Measurements from ENCODE around the gene IL5RA.

Gene IL5RA

GRCh38 chr3:3087279-3087678, 22.9 kb downstream of the IL5RA start:
- ATAC-seq = no peak
- TF ChIP-seq CSDC2 (CRISPR knock-in tag; IDR thresholded peaks at IDR 0.05) (no peak), TOX (CRISPR knock-in tag; IDR thresholded peaks at IDR 0.05; ENCODE audit: borderline replicate concordance) (no peak), ZNF565 (CRISPR knock-in tag; conservative IDR thresholded peaks at IDR 0.05; ENCODE audit: low read depth) (no peak), ZFP3 (CRISPR knock-in tag; IDR thresholded peaks at IDR 0.05) (peak; percentile 55; the same call in 1 of the 2 replicates), OSR1 (CRISPR knock-in tag; IDR thresholded peaks at IDR 0.05) (no peak), PATZ1 (CRISPR knock-in tag; IDR thresholded peaks at IDR 0.05; ENCODE audit: borderline replicate concordance) (peak; percentile 64; the same call in 1 of the 2 replicates), ARNTL (CRISPR knock-in tag; IDR thresholded peaks at IDR 0.05; ENCODE audit: borderline replicate concordance, low read depth) (no peak), ISL1 (CRISPR knock-in tag; IDR thresholded peaks at IDR 0.05) (peak; percentile 85), TSHZ2 (CRISPR knock-in tag; IDR thresholded peaks at IDR 0.05) (no peak), RARB (CRISPR knock-in tag; IDR thresholded peaks at IDR 0.05) (no peak), POU6F1 (CRISPR knock-in tag; IDR thresholded peaks at IDR 0.05; ENCODE audit: borderline replicate concordance, low read depth) (no peak), ZNF8 (CRISPR knock-in tag; IDR thresholded peaks at IDR 0.05) (no peak), PPARA (CRISPR knock-in tag; IDR thresholded peaks at IDR 0.05; ENCODE audit: borderline replicate concordance) (no peak), ZFP30 (CRISPR knock-in tag; IDR thresholded peaks at IDR 0.05) (no peak), ESRRG (CRISPR knock-in tag; IDR thresholded peaks at IDR 0.05) (no peak), SNAI2 (CRISPR knock-in tag; IDR thresholded peaks at IDR 0.05) (no peak), CREB5 (CRISPR knock-in tag; IDR thresholded peaks at IDR 0.05; ENCODE audit: low read depth) (0 out of 2 replicates have a peak, but pooled peaks have one; percentile 37), BACH2 (CRISPR knock-in tag; IDR thresholded peaks at IDR 0.05; ENCODE audit: borderline replicate concordance) (peak; percentile 53; the same call in 1 of the 2 replicates), TCF4 (CRISPR knock-in tag; IDR thresholded peaks at IDR 0.05; ENCODE audit: borderline replicate concordance) (peak; percentile 56), CSRNP3 (CRISPR knock-in tag; IDR thresholded peaks at IDR 0.05) (peak; percentile 63; the same call in 1 of the 2 replicates), GLIS3 (CRISPR knock-in tag; IDR thresholded peaks at IDR 0.05) (no peak), ZNF70 (CRISPR knock-in tag; IDR thresholded peaks at IDR 0.05) (no peak), ZC3H10 (CRISPR knock-in tag; IDR thresholded peaks at IDR 0.05) (no peak)

GRCh38 chr3:3086239-3086638, 23.9 kb downstream of the IL5RA start:
- ATAC-seq = no peak
- TF ChIP-seq ZNF8 (CRISPR knock-in tag; IDR thresholded peaks at IDR 0.05) = no peak
- TF ChIP-seq TOX (CRISPR knock-in tag; IDR thresholded peaks at IDR 0.05; ENCODE audit: borderline replicate concordance) = no peak
- no peak for TF ChIP-seq PATZ1 (CRISPR knock-in tag; IDR thresholded peaks at IDR 0.05; ENCODE audit: borderline replicate concordance)
- TF ChIP-seq ARNTL (CRISPR knock-in tag; IDR thresholded peaks at IDR 0.05; ENCODE audit: borderline replicate concordance, low read depth) = no peak
- no peak for TF ChIP-seq PPARA (CRISPR knock-in tag; IDR thresholded peaks at IDR 0.05; ENCODE audit: borderline replicate concordance)
- no peak for TF ChIP-seq BACH2 (CRISPR knock-in tag; IDR thresholded peaks at IDR 0.05; ENCODE audit: borderline replicate concordance)
- TF ChIP-seq ESRRG (CRISPR knock-in tag; IDR thresholded peaks at IDR 0.05) = no peak
- no peak for TF ChIP-seq GLIS3 (CRISPR knock-in tag; IDR thresholded peaks at IDR 0.05)
- TF ChIP-seq TSHZ2 (CRISPR knock-in tag; IDR thresholded peaks at IDR 0.05) = no peak
- TF ChIP-seq CSRNP3 (CRISPR knock-in tag; IDR thresholded peaks at IDR 0.05) = no peak
- no peak for TF ChIP-seq ZC3H10 (CRISPR knock-in tag; IDR thresholded peaks at IDR 0.05)

Data from SK-N-SH treated with all-trans-retinoic acid at 6 μM for 48 hours (cell line).